Naive thymus-derived CD8-positive, alpha-beta T cell (primary cell): ENCODE results near the gene RSRC1. TPM values are rescaled to one million over a fixed set of nuclear protein-coding genes. Genes with fewer than 3 reads are reported as not detected.
A peak's percentile ranks its signal among the peaks of the same experiment; 100 is the strongest.
"Not testable (repeated sequence)": the region's sequence is repeated elsewhere in the genome, so short reads cannot be mapped to it uniquely, and the experiment has no call there.

Source experiments
- ATAC-seq, 2 donors: fragments of 150-1000 bp; cut with Tn5 transposase in 1 of 2; sonication (Bioruptor Pico), chemical (Tn5 transposase) in 1 of 2; 1 replicate in 1 of 2; 2 replicates in 1 of 2; pipeline ENCODE4 v1.10.0; 2021; ENCODE audit warnings: mild to moderate bottlenecking in 2 of 2, moderate library complexity in 2 of 2
- POLR2A ChIA-PET: fragments of 350-600 bp; sonication (Branson Sonifier 250); formaldehyde crosslinking; loops from one replicate; lab custom pipeline; 2021; ENCODE audit warnings: antibody characterized with exemption; lab: Charles Lee
- DNase-seq, 10 donors: peaks; one replicate each; pipeline versions ENCODE4 v3.0.0 to v3.0.0-alpha.2; 2020 to 2022
- H3K27ac Mint-ChIP-seq, 10 donors: one replicate each; pipeline ENCODE4 v1.8.0; 2020 to 2022; ENCODE audit warnings: mild to moderate bottlenecking in 10 of 10, mixed read lengths in 10 of 10, moderate library complexity in 4 of 10, inconsistent platforms in 1 of 10
- H3K27me3 Mint-ChIP-seq, 5 donors: one replicate each; pipeline ENCODE4 v1.8.0; 2021 to 2022; ENCODE audit warnings: mixed read lengths in 5 of 5
- H3K36me3 Mint-ChIP-seq, 3 donors: one replicate each; pipeline ENCODE4 v1.8.0; 2020 to 2022; ENCODE audit warnings: mixed read lengths in 3 of 3, mild to moderate bottlenecking in 2 of 3, inconsistent platforms in 1 of 3
- H3K4me1 Mint-ChIP-seq, 4 donors: one replicate each; pipeline ENCODE4 v1.8.0; 2021 to 2022; ENCODE audit warnings: mixed read lengths in 4 of 4
- H3K4me3 Mint-ChIP-seq, 10 donors: one replicate each; pipeline ENCODE4 v1.8.0; 2020 to 2022; ENCODE audit warnings: mild to moderate bottlenecking in 10 of 10, mixed read lengths in 10 of 10, moderate library complexity in 6 of 10, inconsistent platforms in 1 of 10
- H3K9me3 Mint-ChIP-seq, 9 donors: one replicate each; pipeline ENCODE4 v1.8.0; 2020 to 2022; ENCODE audit warnings: mixed read lengths in 9 of 9, mild to moderate bottlenecking in 3 of 9, inconsistent platforms in 1 of 9, moderate library complexity in 1 of 9
- polyA plus RNA-seq, 3 donors: library from polyadenylated mRNA; unstranded; fragments of 300-500 nt; fragmentation: Illumina TruSeq; gene quantifications; one replicate each; pipeline ENCODE4 v1.2.3, GENCODE V29; 2021
- total RNA-seq, 8 experiments: library from RNA in 2 of 8; stranded (reverse) in 2 of 8; gene quantifications; one replicate each; pipeline ENCODE4 v1.2.3 and lab custom pipeline; 2021 to 2026

RSRC1 gene
- total and polyA plus RNA-seq, 5 experiments from 2014 or later: 30.2 to 38.3 (median 32.6) TPM

- H3K4me1 Mint-ChIP-seq: no peaks in the 10 kb centered on the region
- POLR2A ChIA-PET: interaction anchor here (1.4 kb wide), 1 partner anchor 105 kb away, joined by 3 read pairs; the partner anchor contains the start of gene GFM1
- no peak overlapping the region for H3K27ac Mint-ChIP-seq
- no peak overlapping the region for H3K4me3 Mint-ChIP-seq
- peak in 1 of 2 donors; percentile 57 for ATAC-seq
- no peaks in the 10 kb centered on the region for H3K27me3 Mint-ChIP-seq
- peaks cover 9 to 25% (median 14%) of the 10 kb centered on the region in 3 donors for H3K36me3 Mint-ChIP-seq
- H3K9me3 Mint-ChIP-seq: no peaks in the 10 kb centered on the region
- DNase-seq: peak in 7 of 10 donors; percentile 7 to 25 (median 19)
Observed at GRCh38 chr3:158539414-158540014, 429.6 kb downstream of the RSRC1 start.

- POLR2A ChIA-PET: interaction anchor here (1.4 kb wide), 1 partner anchor 104 kb away, joined by 3 read pairs; the partner anchor contains the start of gene GFM1
- H3K4me1 Mint-ChIP-seq: no peaks in the 10 kb centered on the region
- H3K27me3 Mint-ChIP-seq: no peaks in the 10 kb centered on the region
- DNase-seq: no peak
- peaks cover 9 to 30% (median 18%) of the 10 kb centered on the region in 3 donors for H3K36me3 Mint-ChIP-seq
- H3K4me3 Mint-ChIP-seq: no peak overlapping the region
- no peak overlapping the region for H3K27ac Mint-ChIP-seq
- ATAC-seq: no peak
- no peaks in the 10 kb centered on the region for H3K9me3 Mint-ChIP-seq
Observed at GRCh38 chr3:158540066-158540465, 430.2 kb downstream of the RSRC1 start.

- Mint-ChIP-seq H3K27me3 (peaks cover 0 to 3% (median 0%) of the 10 kb centered on the region in 5 donors), H3K36me3 (peaks cover 17 to 52% (median 37%) of the 10 kb centered on the region in 3 donors), H3K9me3 (peaks cover 0 to 10% (median 3%) of the 10 kb centered on the region in 9 donors), H3K4me1 (no peaks in the 10 kb centered on the region), H3K27ac (no peak overlapping the region), H3K4me3 (no peak overlapping the region)
- ATAC-seq (no peak), DNase-seq (no peak)
- POLR2A ChIA-PET: no interaction called here
Observed at GRCh38 chr3:158548691-158549090, 438.8 kb downstream of the RSRC1 start.

- H3K4me1 Mint-ChIP-seq, POLR2A ChIA-PET, H3K4me3 Mint-ChIP-seq, ATAC-seq, H3K27me3 Mint-ChIP-seq, H3K27ac Mint-ChIP-seq, DNase-seq, H3K9me3 Mint-ChIP-seq: not testable (repeated sequence)
- H3K36me3 Mint-ChIP-seq: peaks cover 14 to 43% (median 28%) of the 10 kb centered on the region in 3 donors
Observed at GRCh38 chr3:158549938-158550337, 440.0 kb downstream of the RSRC1 start.

- Mint-ChIP-seq H3K27ac (no peak overlapping the region), H3K9me3 (peaks cover 0 to 10% (median 3%) of the 10 kb centered on the region in 9 donors), H3K36me3 (peaks cover 5 to 24% (median 11%) of the 10 kb centered on the region in 3 donors), H3K4me1 (no peaks in the 10 kb centered on the region), H3K4me3 (no peak overlapping the region), H3K27me3 (peaks cover 5 to 22% (median 8%) of the 10 kb centered on the region in 5 donors)
- ATAC-seq: no peak
- no peak for DNase-seq
- POLR2A ChIA-PET: no interaction called here
Observed at GRCh38 chr3:158552124-158552523, 442.2 kb downstream of the RSRC1 start.

GRCh38 chr3:158559504-158559903 lies 449.6 kb downstream of the RSRC1 start:
- no peak for DNase-seq
- POLR2A ChIA-PET: no interaction called here
- ATAC-seq: no peak
- Mint-ChIP-seq H3K36me3 (peaks cover 0 to 2% (median 0%) of the 10 kb centered on the region in 3 donors), H3K27me3 (peaks cover 15 to 46% (median 25%) of the 10 kb centered on the region in 5 donors), H3K4me1 (no peaks in the 10 kb centered on the region), H3K27ac (no peak overlapping the region), H3K4me3 (no peak overlapping the region), H3K9me3 (no peaks in the 10 kb centered on the region)

GRCh38 chr3:158560979-158561378 lies 451.1 kb downstream of the RSRC1 start:
- Mint-ChIP-seq H3K36me3 (peaks cover 0 to 5% (median 3%) of the 10 kb centered on the region in 3 donors), H3K9me3 (peaks cover 0 to 9% (median 0%) of the 10 kb centered on the region in 9 donors), H3K27me3 (peaks cover 12 to 50% (median 22%) of the 10 kb centered on the region in 5 donors), H3K4me3 (no peak overlapping the region), H3K4me1 (no peaks in the 10 kb centered on the region), H3K27ac (no peak overlapping the region)
- DNase-seq (no peak), ATAC-seq (no peak)
- POLR2A ChIA-PET: interaction anchor here (1.1 kb wide), 1 partner anchor 10 kb away, joined by 4 read pairs; the partner anchor contains the start of gene MLF1

GRCh38 chr3:158562674-158563073 lies 452.8 kb downstream of the RSRC1 start:
- Mint-ChIP-seq H3K4me1 (no peaks in the 10 kb centered on the region), H3K36me3 (peaks cover 0 to 5% (median 3%) of the 10 kb centered on the region in 3 donors), H3K27me3 (peaks cover 12 to 44% (median 21%) of the 10 kb centered on the region in 5 donors), H3K9me3 (peaks cover 0 to 9% (median 0%) of the 10 kb centered on the region in 9 donors), H3K27ac (no peak overlapping the region), H3K4me3 (no peak overlapping the region)
- DNase-seq (no peak), ATAC-seq (no peak)
- POLR2A ChIA-PET: no interaction called here

- no peak overlapping the region for H3K4me3 Mint-ChIP-seq
- DNase-seq (no peak), ATAC-seq (no peak)
- peaks cover 14 to 47% (median 21%) of the 10 kb centered on the region in 5 donors for H3K27me3 Mint-ChIP-seq
- no peak overlapping the region for H3K27ac Mint-ChIP-seq
- H3K36me3 Mint-ChIP-seq: peaks cover 0 to 5% (median 3%) of the 10 kb centered on the region in 3 donors
- POLR2A ChIA-PET: no interaction called here
- H3K4me1 Mint-ChIP-seq: no peaks in the 10 kb centered on the region
- peaks cover 0 to 9% (median 0%) of the 10 kb centered on the region in 9 donors for H3K9me3 Mint-ChIP-seq
Observed at GRCh38 chr3:158563076-158563475, 453.2 kb downstream of the RSRC1 start.

GRCh38 chr3:158565076-158565475 lies 455.2 kb downstream of the RSRC1 start:
- H3K9me3 Mint-ChIP-seq: peaks cover 0 to 9% (median 0%) of the 10 kb centered on the region in 9 donors
- ATAC-seq: no peak
- H3K36me3 Mint-ChIP-seq: peaks cover 0 to 5% (median 3%) of the 10 kb centered on the region in 3 donors
- no peak overlapping the region for H3K27ac Mint-ChIP-seq
- H3K4me1 Mint-ChIP-seq: no peaks in the 10 kb centered on the region
- H3K4me3 Mint-ChIP-seq: no peak overlapping the region
- POLR2A ChIA-PET: no interaction called here
- peaks cover 17 to 53% (median 23%) of the 10 kb centered on the region in 5 donors for H3K27me3 Mint-ChIP-seq
- no peak for DNase-seq

- no peak overlapping the region for H3K4me3 Mint-ChIP-seq
- no peak for ATAC-seq
- H3K36me3 Mint-ChIP-seq: peaks cover 3 to 5% (median 5%) of the 10 kb centered on the region in 3 donors
- H3K27ac Mint-ChIP-seq: no peak overlapping the region
- H3K4me1 Mint-ChIP-seq: peaks cover 6 to 14% (median 12%) of the 10 kb centered on the region in 4 donors
- peaks cover 23 to 66% (median 37%) of the 10 kb centered on the region in 5 donors for H3K27me3 Mint-ChIP-seq
- POLR2A ChIA-PET: no interaction called here
- peaks cover 0 to 9% (median 3%) of the 10 kb centered on the region in 9 donors for H3K9me3 Mint-ChIP-seq
- no peak for DNase-seq
Observed at GRCh38 chr3:158568784-158569183, 458.9 kb downstream of the RSRC1 start.

- Mint-ChIP-seq H3K4me3 (peak overlapping the region in 2 of 10 donors; percentile 90), H3K4me1 (peaks cover 6 to 14% (median 12%) of the 10 kb centered on the region in 4 donors), H3K9me3 (peaks cover 0 to 8% (median 3%) of the 10 kb centered on the region in 9 donors), H3K27me3 (peaks cover 19 to 63% (median 37%) of the 10 kb centered on the region in 5 donors), H3K36me3 (peaks cover 2 to 5% (median 4%) of the 10 kb centered on the region in 3 donors), H3K27ac (peak overlapping the region in 4 of 10 donors; percentile 34 to 99 (median 70))
- ATAC-seq (no peak), DNase-seq (no peak)
- POLR2A ChIA-PET: no interaction called here
Observed at GRCh38 chr3:158569794-158570193, 459.9 kb downstream of the RSRC1 start.
